ENCODE measurements around the gene ZBTB34.

DNA sequence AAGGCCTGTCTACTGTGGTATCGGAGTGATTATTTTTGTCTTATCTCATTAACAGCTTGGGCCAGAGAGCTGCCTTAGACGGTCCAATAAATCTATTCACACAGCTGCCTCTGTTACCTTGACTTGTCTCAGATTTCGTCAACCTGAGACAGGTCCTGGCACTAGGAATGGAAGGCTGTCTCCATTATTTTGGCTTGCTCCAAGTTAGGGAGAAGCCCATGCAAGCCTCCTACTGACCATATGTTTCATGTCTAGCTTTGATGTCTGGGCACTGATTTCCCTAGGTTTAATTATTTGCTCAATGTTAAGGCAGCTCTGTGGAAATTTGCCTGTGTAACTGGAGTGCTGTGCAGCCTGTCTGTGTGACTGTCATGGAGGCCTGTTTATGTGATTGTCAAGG is 41.8 kb downstream of the ZBTB34 start:
- TF ChIP-seq POLR2A (IDR thresholded peaks at IDR 0.05), result no peak
- TF ChIP-seq, protein P1, sequence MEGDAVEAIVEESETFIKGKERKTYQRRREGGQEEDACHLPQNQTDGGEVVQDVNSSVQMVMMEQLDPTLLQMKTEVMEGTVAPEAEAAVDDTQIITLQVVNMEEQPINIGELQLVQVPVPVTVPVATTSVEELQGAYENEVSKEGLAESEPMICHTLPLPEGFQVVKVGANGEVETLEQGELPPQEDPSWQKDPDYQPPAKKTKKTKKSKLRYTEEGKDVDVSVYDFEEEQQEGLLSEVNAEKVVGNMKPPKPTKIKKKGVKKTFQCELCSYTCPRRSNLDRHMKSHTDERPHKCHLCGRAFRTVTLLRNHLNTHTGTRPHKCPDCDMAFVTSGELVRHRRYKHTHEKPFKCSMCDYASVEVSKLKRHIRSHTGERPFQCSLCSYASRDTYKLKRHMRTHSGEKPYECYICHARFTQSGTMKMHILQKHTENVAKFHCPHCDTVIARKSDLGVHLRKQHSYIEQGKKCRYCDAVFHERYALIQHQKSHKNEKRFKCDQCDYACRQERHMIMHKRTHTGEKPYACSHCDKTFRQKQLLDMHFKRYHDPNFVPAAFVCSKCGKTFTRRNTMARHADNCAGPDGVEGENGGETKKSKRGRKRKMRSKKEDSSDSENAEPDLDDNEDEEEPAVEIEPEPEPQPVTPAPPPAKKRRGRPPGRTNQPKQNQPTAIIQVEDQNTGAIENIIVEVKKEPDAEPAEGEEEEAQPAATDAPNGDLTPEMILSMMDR (IDR thresholded peaks at IDR 0.05), result no peak
